SU-DHL-6 (cell line): ENCODE results near the gene FNIP2.

Source experiments
- CTCF ChIP-seq: fragments of 200-600 bp; sonication (generic); IDR thresholded peaks from one replicate; pipeline ENCODE4 v1.5.1; 2017; ENCODE audit warnings: antibody characterized with exemption, mild to moderate bottlenecking, low read length, moderate library complexity; ENCODE audit not compliant: insufficient read depth, poor library complexity, severe bottlenecking
- EZH2phosphoT487 ChIP-seq: fragments of 200-600 bp; sonication (generic), shearing (Covaris generic); conservative IDR thresholded peaks from 2 replicates; pipeline ENCODE4 v1.6.1; 2018; ENCODE audit warnings: mild to moderate bottlenecking, antibody characterized with exemption, low read length, moderate library complexity, mixed read lengths

GRCh38 chr4:158739600-158739999 lies 29.2 kb upstream of the FNIP2 start:
- TF ChIP-seq CTCF: no peak
- TF ChIP-seq EZH2phosphoT487: no peak
